Endothelial cell of umbilical vein (primary cell): ENCODE data around the gene DDB1. TPM values are rescaled to one million over a fixed set of nuclear protein-coding genes. Genes with fewer than 3 reads are reported as not detected.

Source experiments
- BruUV-seq: library from RNA; stranded (reverse); fragments of 400-500 nt; replicated peaks from 2 replicates; lab custom pipeline; 2021; lab: Mats Ljungman, UMichigan
- CTCF ChIA-PET: fragments of 300-600, 350-600 bp; sonication (Branson Sonifier 250); formaldehyde crosslinking; loops from one replicate; lab custom pipeline; 2021; ENCODE audit warnings: antibody characterized with exemption, inconsistent platforms; lab: Charles Lee
- POLR2A ChIA-PET: fragments of 300-600, 350-600 bp; sonication (Branson Sonifier 250); formaldehyde crosslinking; loops from one replicate; lab custom pipeline; 2021; ENCODE audit warnings: antibody characterized with exemption, inconsistent platforms; lab: Charles Lee
- DNase-seq: peaks from one replicate; pipeline ENCODE4 v3.0.0-alpha.2; 2011; ENCODE audit warnings: low read depth, low spot score
- FAIRE-seq: peaks from 2 replicates; lab custom pipeline; 2011; peaks lifted over from hg19 to GRCh38; lab: Jason Lieb, UNC
- H2AFZ ChIP-seq: 2 replicates; pipeline ENCODE4 v1.6.0; 2012; ENCODE audit warnings: low read depth, low read length, control low read depth, inconsistent platforms
- H3K27ac ChIP-seq: 2 replicates; pipeline ENCODE4 v1.5.1; 2011; ENCODE audit warnings: low read depth, mild to moderate bottlenecking, control low read depth, low read length, moderate library complexity; ENCODE audit not compliant: insufficient read depth
- H3K27me3 ChIP-seq, 2 experiments: 2 replicates each; pipeline versions ENCODE4 v1.6.0 to v1.6.1; 2011; ENCODE audit warnings: low read length in 2 of 2, mixed read lengths in 1 of 2; ENCODE audit not compliant: control insufficient read depth in 2 of 2, insufficient read depth in 2 of 2
- H3K36me3 ChIP-seq, 2 experiments: 2 replicates in 1 of 2; 3 replicates in 1 of 2; pipeline ENCODE4 v1.5.1; 2011; ENCODE audit warnings: low read length in 2 of 2, mild to moderate bottlenecking in 1 of 2, moderate library complexity in 1 of 2; ENCODE audit not compliant: control insufficient read depth in 2 of 2, insufficient read depth in 2 of 2; ENCODE audit errors: extremely low read depth in 1 of 2
- H3K4me1 ChIP-seq: 3 replicates; pipeline ENCODE4 v1.5.1; 2011; ENCODE audit warnings: mild to moderate bottlenecking, low read length; ENCODE audit not compliant: control insufficient read depth, insufficient read depth; ENCODE audit errors: extremely low read depth
- H3K4me2 ChIP-seq: 2 replicates; pipeline ENCODE4 v1.6.1; 2011; ENCODE audit warnings: low read length, control low read depth, mixed read lengths; ENCODE audit not compliant: insufficient read depth
- H3K4me3 ChIP-seq, 3 experiments: fragments of 200-600 bp in 1 of 3; sonication (generic), shearing (Covaris generic) in 1 of 3; replicated peaks in 1 of 3; 2 replicates each; pipeline ENCODE4 v1.5.1; 2011 to 2016; ENCODE audit warnings: control low read depth in 3 of 3, low read length in 3 of 3, mild to moderate bottlenecking in 2 of 3, inconsistent platforms in 1 of 3, low read depth in 1 of 3, moderate library complexity in 1 of 3; ENCODE audit not compliant: insufficient read depth in 1 of 3
- H3K79me2 ChIP-seq: 2 replicates; pipeline ENCODE4 v1.6.0; 2012; ENCODE audit warnings: low read length, inconsistent platforms; ENCODE audit not compliant: control insufficient read depth, insufficient read depth
- H3K9ac ChIP-seq: replicated peaks from 2 replicates; pipeline ENCODE3; 2011; ENCODE audit warnings: low read length, control low read depth; ENCODE audit not compliant: insufficient read depth; ENCODE audit errors: extremely low read depth
- H3K9me1 ChIP-seq: replicated peaks from 3 replicates; pipeline ENCODE4 v1.6.0; 2011; ENCODE audit warnings: mild to moderate bottlenecking, low read length; ENCODE audit not compliant: control insufficient read depth, insufficient read depth; ENCODE audit errors: extremely low read depth
- H3K9me3 ChIP-seq: replicated peaks from 2 replicates; pipeline ENCODE4 v1.5.1; 2012; ENCODE audit warnings: low read length, inconsistent platforms; ENCODE audit not compliant: control insufficient read depth, insufficient read depth
- H4K20me1 ChIP-seq: replicated peaks from 2 replicates; pipeline ENCODE3; 2011; ENCODE audit warnings: mild to moderate bottlenecking, low read length; ENCODE audit not compliant: control insufficient read depth, insufficient read depth; ENCODE audit errors: extremely low read depth
- EZH2 ChIP-seq: IDR thresholded peaks from 2 replicates; pipeline ENCODE4 v1.6.1; 2012; ENCODE audit warnings: borderline replicate concordance, low read depth, mild to moderate bottlenecking, moderate library complexity, low read length, inconsistent platforms; ENCODE audit not compliant: severe bottlenecking
- GATA2 ChIP-seq: IDR thresholded peaks from 2 replicates; pipeline ENCODE4 v1.7.0; 2011; ENCODE audit warnings: low read depth, mild to moderate bottlenecking, moderate library complexity, mixed read lengths, low read length; ENCODE audit not compliant: insufficient read length, insufficient read depth
- JUN ChIP-seq: IDR thresholded peaks from 2 replicates; pipeline ENCODE4 v1.6.1; 2011; ENCODE audit warnings: borderline replicate concordance, low read depth; ENCODE audit not compliant: insufficient read length, insufficient read depth
- MYC ChIP-seq: IDR thresholded peaks from one replicate; pipeline ENCODE4 v1.6.1; 2011; ENCODE audit warnings: mild to moderate bottlenecking, low read depth, low read length
- POLR2A ChIP-seq: IDR thresholded peaks from 2 replicates; pipeline ENCODE4 v1.6.1; 2012; ENCODE audit warnings: low read depth, mild to moderate bottlenecking, control low read depth, low read length
- POLR2AphosphoS5 ChIP-seq: IDR thresholded peaks from 2 replicates; pipeline ENCODE4 v1.6.1; 2012; ENCODE audit warnings: low read depth, mild to moderate bottlenecking, control low read depth, low read length, moderate library complexity; ENCODE audit not compliant: insufficient read depth
- dilution Hi-C: fragments of 300-500 bp; cut with MboI; formaldehyde crosslinking; loops from one replicate; pipeline ENCODE4 v1.15.0; 2019; ENCODE audit warnings: low sequenced_read_pairs; ENCODE audit not compliant: extremely low pct_ligation_motif_present
- intact Hi-C: fragments of 100-400 bp; cut with micrococcal nuclease; formaldehyde crosslinking; loops from one replicate; pipeline ENCODE4 v1.10.0; 2022
- polyA plus RNA-seq, 4 experiments: library from polyadenylated mRNA; depleted of rRNA in 3 of 4; stranded (reverse) in 3 of 4; unstranded in 1 of 4; fragments of >200 nt; gene quantifications; 2 replicates each; pipeline versions ENCODE4 v1.2.1 to v1.2.3, GENCODE V29; 2011 to 2012; ENCODE audit warnings: missing spikeins in 1 of 4
- total RNA-seq: library from RNA; stranded (reverse); gene quantifications from 2 replicates; pipeline ENCODE4 v1.2.3, GENCODE V29; 2021
- TF ChIP-seq, protein P1 (sequence below): IDR thresholded peaks from 2 replicates; pipeline ENCODE4 v1.6.1; 2011; ENCODE audit not compliant: insufficient read depth, insufficient read length
- TF ChIP-seq, protein P2 (sequence below), 2 donors: IDR thresholded peaks; 1 replicate in 1 of 2; 2 replicates in 1 of 2; pipeline ENCODE4 v1.5.1; 2011; ENCODE audit warnings: low read length in 2 of 2, mild to moderate bottlenecking in 2 of 2, moderate library complexity in 2 of 2, control low read depth in 1 of 2, inconsistent platforms in 1 of 2, low read depth in 1 of 2; ENCODE audit not compliant: insufficient read depth in 1 of 2; ENCODE audit errors: extremely low read depth in 1 of 2

DDB1 gene
- total and polyA plus RNA-seq, 2 donors (not counting 3 experiments of a cell fraction or from before 2014, with no cell fraction given) = 229 to 230 TPM

DNA sequence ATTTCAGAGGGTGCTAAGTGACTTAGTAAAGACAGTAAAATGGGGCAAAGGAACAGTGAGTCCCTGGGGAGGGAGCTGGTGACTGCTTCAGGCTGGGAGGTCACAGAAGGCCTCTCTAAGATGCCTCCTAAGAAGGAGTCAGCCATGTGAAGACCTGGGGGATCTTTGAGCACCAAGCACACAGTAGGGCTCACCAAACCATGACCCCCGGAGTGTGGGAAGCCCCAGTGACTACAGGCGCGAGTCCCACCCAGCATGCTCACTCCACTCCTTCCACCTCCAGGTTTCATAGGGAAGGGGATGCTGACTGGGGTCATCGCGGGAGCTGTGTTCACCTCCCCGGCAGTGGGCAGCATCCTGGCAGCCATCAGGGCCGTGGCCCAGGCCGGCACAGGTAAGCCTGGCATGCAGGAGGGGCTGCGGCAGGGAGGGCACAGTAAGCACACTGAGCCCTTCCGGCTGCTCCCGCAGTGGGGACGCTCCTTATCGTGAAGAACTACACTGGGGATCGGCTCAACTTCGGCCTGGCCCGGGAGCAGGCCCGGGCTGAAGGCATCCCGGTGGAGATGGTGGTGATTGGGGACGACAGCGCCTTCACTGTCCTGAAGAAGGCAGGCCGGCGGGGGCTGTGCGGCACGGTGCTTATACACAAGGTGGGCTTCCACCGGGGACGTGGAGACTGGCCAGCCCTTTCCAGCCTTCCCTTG is 6.0 kb upstream of the DDB1 start:
- dilution Hi-C loops = no loop called here
- Histone ChIP-seq H3K9me3 (no peaks in the 10 kb centered on the region), H3K9ac (no peak overlapping the region), H2AFZ (no peak overlapping the region), H3K4me3 (no peak overlapping the region), H3K27me3 (no peaks in the 10 kb centered on the region), H4K20me1 (no peaks in the 10 kb centered on the region), H3K79me2 (no peaks in the 10 kb centered on the region), H3K9me1 (no peaks in the 10 kb centered on the region), H3K27ac (no peak overlapping the region), H3K4me1 (no peaks in the 10 kb centered on the region), H3K36me3 (peaks cover 0 to 2% of the 10 kb centered on the region in 2 experiments), H3K4me2 (no peak overlapping the region)
- FAIRE-seq = no peak
- ChIA-PET CTCF (interaction anchor here (1.5 to 8.0 kb wide), 2 partner anchors 20 to 45 kb away, joined by 3 to 345 read pairs; no protein-coding TSS in a partner anchor), POLR2A (no interaction called here)
- intact Hi-C loops = loop anchor here (10.0 kb wide), 1 partner anchor 84 kb away; no protein-coding TSS in a partner anchor
- TF ChIP-seq, protein P1, sequence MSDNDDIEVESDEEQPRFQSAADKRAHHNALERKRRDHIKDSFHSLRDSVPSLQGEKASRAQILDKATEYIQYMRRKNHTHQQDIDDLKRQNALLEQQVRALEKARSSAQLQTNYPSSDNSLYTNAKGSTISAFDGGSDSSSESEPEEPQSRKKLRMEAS = no peak
- TF ChIP-seq GATA2 = no peak
- BruUV-seq = no TSS peak
- no peak for DNase-seq

DNA sequence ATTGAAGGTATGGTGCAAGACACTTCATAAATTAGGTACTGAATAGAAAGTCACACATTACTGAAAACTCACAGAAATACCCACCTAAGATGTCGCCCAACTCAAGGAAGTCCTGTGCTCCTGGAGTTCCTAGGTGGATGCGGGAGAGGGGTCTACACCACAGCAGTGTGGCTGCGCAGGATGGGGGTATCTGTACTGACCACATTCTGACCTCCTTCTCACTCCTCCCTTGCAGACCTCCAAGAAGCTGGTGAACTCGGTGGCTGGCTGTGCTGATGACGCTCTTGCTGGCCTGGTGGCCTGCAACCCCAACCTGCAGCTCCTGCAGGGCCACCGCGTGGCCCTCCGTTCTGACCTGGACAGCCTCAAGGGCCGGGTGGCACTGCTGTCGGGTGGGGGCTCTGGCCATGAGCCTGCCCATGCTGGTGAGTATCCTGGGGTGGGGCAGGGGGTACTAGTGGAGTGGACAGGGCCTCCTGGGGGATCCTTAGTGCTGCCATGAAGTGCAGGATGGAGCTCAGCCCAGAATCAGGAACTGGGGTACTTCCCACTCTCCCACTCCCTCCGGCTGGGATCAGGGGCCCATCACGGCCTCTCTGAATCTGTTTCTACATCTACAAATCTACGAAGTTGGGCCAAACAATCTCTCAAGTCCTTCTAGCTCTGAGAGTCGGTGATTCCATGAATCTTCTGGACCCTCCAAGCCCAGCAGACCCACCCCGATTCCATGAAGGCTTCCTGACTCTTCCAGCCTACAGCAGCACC is 5.0 kb upstream of the DDB1 start:
- dilution Hi-C loops (no loop called here), intact Hi-C loops (loop anchor here (2.0 to 10.0 kb wide), 2 partner anchors 55 to 83 kb away; partner anchors contain the start of gene TMEM216)
- ChIA-PET POLR2A (interaction anchor here (0.6 kb wide), 1 partner anchor 54 kb away, joined by 5 read pairs; the partner anchor contains the start of gene TMEM216), CTCF (interaction anchor here (1.5 to 8.0 kb wide), 4 partner anchors 10 to 54 kb away, joined by 3 to 345 read pairs (median 28); partner anchors contain the start of gene TMEM216)
- H3K4me3 ChIP-seq = no peak overlapping the region
- no peak overlapping the region for H3K9ac ChIP-seq
- TF ChIP-seq MYC = no peak
- TF ChIP-seq, protein P1 = no peak
- no peak for TF ChIP-seq POLR2AphosphoS5
- TF ChIP-seq EZH2 = no peak
- no peak for TF ChIP-seq GATA2
- TF ChIP-seq, protein P2, sequence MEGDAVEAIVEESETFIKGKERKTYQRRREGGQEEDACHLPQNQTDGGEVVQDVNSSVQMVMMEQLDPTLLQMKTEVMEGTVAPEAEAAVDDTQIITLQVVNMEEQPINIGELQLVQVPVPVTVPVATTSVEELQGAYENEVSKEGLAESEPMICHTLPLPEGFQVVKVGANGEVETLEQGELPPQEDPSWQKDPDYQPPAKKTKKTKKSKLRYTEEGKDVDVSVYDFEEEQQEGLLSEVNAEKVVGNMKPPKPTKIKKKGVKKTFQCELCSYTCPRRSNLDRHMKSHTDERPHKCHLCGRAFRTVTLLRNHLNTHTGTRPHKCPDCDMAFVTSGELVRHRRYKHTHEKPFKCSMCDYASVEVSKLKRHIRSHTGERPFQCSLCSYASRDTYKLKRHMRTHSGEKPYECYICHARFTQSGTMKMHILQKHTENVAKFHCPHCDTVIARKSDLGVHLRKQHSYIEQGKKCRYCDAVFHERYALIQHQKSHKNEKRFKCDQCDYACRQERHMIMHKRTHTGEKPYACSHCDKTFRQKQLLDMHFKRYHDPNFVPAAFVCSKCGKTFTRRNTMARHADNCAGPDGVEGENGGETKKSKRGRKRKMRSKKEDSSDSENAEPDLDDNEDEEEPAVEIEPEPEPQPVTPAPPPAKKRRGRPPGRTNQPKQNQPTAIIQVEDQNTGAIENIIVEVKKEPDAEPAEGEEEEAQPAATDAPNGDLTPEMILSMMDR (IDR thresholded peaks at IDR 0.05; ENCODE audit: extremely low read depth in 1 of 2, insufficient read depth in 1 of 2, low read depth in 1 of 2, low read length in 2 of 2) = no peak
- no peak for TF ChIP-seq JUN
- TF ChIP-seq POLR2A = no peak
- no peaks in the 10 kb centered on the region for H3K9me1 ChIP-seq
- no peaks in the 10 kb centered on the region for H3K9me3 ChIP-seq
- peaks cover under 1% of the 10 kb centered on the region for H3K79me2 ChIP-seq
- H3K4me2 ChIP-seq = no peak overlapping the region
- DNase-seq (no peak), FAIRE-seq (no peak)
- no peak overlapping the region for H2AFZ ChIP-seq
- BruUV-seq = no TSS peak
- H3K4me1 ChIP-seq = no peaks in the 10 kb centered on the region
- peaks cover 0 to 2% of the 10 kb centered on the region in 2 experiments for H3K36me3 ChIP-seq
- no peaks in the 10 kb centered on the region for H3K27me3 ChIP-seq
- no peak overlapping the region for H3K27ac ChIP-seq
- no peaks in the 10 kb centered on the region for H4K20me1 ChIP-seq
